ENCODE results near the gene RSPH6A. TPM values are rescaled to one million over a fixed set of nuclear protein-coding genes. Genes with fewer than 3 reads are reported as not detected.
A peak's percentile ranks its signal among the peaks of the same experiment; 100 is the strongest.

Gene RSPH6A
- polyA plus RNA-seq, 1 of the 3 experiments (the other 2 are of a cell fraction), result 0.02 TPM

DNA sequence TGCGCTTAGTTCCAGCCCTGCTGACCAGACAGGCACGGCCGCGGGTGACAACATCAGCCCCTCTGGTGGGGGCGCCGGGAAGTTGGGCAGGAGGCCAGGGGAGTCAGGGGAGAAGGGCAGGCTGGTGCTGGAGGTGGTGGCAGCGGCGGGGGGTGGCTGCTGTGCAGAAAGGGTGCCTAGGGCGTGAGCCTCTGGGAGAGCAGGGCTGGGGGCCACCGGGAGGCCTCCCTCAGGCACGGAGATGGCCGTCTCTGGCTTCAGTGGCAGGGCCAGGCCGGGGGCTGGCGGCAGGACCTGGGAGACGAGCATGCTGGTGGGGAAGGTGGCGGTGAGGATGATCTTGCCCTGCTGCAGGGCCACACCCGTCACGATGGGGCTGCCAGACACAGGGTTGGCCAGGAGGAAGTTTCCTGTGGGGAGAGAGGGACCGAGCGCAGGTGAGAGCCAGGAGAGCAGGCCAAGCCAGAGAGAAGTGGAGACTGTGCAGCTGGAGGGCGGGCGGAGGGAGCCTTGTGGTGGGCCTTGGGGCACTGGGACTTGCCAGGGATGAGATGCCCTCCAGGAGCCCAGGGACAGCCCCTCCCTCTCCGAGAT, 49.3 kb downstream of the RSPH6A start:
- no peak overlapping the region for H3K9ac ChIP-seq

More for the DNA sequence above, 49.3 kb downstream of the RSPH6A start:
- peak; percentile 54 for DNase-seq
- peaks cover 5% of the 10 kb centered on the region; the same call in 1 of the 2 replicates for H4K20me1 ChIP-seq (ENCODE audit: insufficient read depth)
- H3K36me3 ChIP-seq (replicated peaks in 1 of 2; ENCODE audit: control insufficient read depth in 1 of 2, insufficient read depth in 2 of 2, low read length in 1 of 2), result no peaks in the 10 kb centered on the region
- no peak overlapping the region for H3K4me3 ChIP-seq (ENCODE audit: low read depth in 2 of 2, low read length in 1 of 2)
- 86% methylated on average over 17 of the region's 23 CpGs for WGBS (ENCODE audit: low lambda C conversion rate)
- no peaks in the 10 kb centered on the region for H3K9me3 ChIP-seq
- H3F3A ChIP-seq (replicated peaks; ENCODE audit: insufficient read depth), result peaks cover 14% of the 10 kb centered on the region
- H2AFZ ChIP-seq (ENCODE audit: low read depth), result no peak overlapping the region
- H3K79me2 ChIP-seq (ENCODE audit: insufficient read depth), result no peaks in the 10 kb centered on the region
- no peaks in the 10 kb centered on the region for H3K9me2 ChIP-seq
- no peaks in the 10 kb centered on the region for H3K27me3 ChIP-seq (ENCODE audit: insufficient read depth)
- CTCF ChIA-PET, result no interaction called here
- H3K4me1 ChIP-seq (ENCODE audit: control insufficient read depth in 1 of 2, insufficient read depth in 2 of 2, low read depth in 1 of 2, low read length in 1 of 2), result peaks cover 5 to 21% of the 10 kb centered on the region in 2 experiments; a peak in 3 of 4 replicates
- H3K27ac ChIP-seq (ENCODE audit: low read depth in 2 of 2, low read length in 1 of 2), result no peak overlapping the region
- POLR2A ChIA-PET, result no interaction called here
- TF ChIP-seq, protein P1, sequence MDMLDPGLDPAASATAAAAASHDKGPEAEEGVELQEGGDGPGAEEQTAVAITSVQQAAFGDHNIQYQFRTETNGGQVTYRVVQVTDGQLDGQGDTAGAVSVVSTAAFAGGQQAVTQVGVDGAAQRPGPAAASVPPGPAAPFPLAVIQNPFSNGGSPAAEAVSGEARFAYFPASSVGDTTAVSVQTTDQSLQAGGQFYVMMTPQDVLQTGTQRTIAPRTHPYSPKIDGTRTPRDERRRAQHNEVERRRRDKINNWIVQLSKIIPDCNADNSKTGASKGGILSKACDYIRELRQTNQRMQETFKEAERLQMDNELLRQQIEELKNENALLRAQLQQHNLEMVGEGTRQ (IDR thresholded peaks at IDR 0.05; ENCODE audit: borderline replicate concordance, low read depth, low read length), result no peak
- TF ChIP-seq GATA2 (CRISPR knock-in tag; IDR thresholded peaks at IDR 0.05) (no peak), TCF12 (IDR thresholded peaks at IDR 0.05) (no peak), TAF1 (IDR thresholded peaks at IDR 0.05; ENCODE audit: borderline replicate concordance, low read depth, low read length) (no peak), YY1 (IDR thresholded peaks at IDR 0.05; ENCODE audit: low read depth) (no peak), ELF1 (IDR thresholded peaks at IDR 0.05) (no peak), MXI1 (IDR thresholded peaks at IDR 0.05; ENCODE audit: low read depth, low read length) (no peak), POLR2AphosphoS5 (IDR thresholded peaks at IDR 0.05; ENCODE audit: low read depth, low read length) (no peak), FOXJ3 (CRISPR knock-in tag; IDR thresholded peaks at IDR 0.05) (no peak), NFIC (IDR thresholded peaks at IDR 0.05; ENCODE audit: borderline replicate concordance) (no peak), RFX5 (IDR thresholded peaks at IDR 0.05; ENCODE audit: low read length) (no peak), EZH2phosphoT487 (IDR thresholded peaks at IDR 0.05; ENCODE audit: borderline replicate concordance, low read depth) (no peak), CHD2 (IDR thresholded peaks at IDR 0.05; ENCODE audit: low read length, partially characterized antibody) (no peak), GABPA (IDR thresholded peaks at IDR 0.05; ENCODE audit: low read depth) (no peak)
- TF ChIP-seq, protein P2, sequence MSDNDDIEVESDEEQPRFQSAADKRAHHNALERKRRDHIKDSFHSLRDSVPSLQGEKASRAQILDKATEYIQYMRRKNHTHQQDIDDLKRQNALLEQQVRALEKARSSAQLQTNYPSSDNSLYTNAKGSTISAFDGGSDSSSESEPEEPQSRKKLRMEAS (IDR thresholded peaks at IDR 0.05; ENCODE audit: low read depth), result no peak
- TF ChIP-seq, protein P3, sequence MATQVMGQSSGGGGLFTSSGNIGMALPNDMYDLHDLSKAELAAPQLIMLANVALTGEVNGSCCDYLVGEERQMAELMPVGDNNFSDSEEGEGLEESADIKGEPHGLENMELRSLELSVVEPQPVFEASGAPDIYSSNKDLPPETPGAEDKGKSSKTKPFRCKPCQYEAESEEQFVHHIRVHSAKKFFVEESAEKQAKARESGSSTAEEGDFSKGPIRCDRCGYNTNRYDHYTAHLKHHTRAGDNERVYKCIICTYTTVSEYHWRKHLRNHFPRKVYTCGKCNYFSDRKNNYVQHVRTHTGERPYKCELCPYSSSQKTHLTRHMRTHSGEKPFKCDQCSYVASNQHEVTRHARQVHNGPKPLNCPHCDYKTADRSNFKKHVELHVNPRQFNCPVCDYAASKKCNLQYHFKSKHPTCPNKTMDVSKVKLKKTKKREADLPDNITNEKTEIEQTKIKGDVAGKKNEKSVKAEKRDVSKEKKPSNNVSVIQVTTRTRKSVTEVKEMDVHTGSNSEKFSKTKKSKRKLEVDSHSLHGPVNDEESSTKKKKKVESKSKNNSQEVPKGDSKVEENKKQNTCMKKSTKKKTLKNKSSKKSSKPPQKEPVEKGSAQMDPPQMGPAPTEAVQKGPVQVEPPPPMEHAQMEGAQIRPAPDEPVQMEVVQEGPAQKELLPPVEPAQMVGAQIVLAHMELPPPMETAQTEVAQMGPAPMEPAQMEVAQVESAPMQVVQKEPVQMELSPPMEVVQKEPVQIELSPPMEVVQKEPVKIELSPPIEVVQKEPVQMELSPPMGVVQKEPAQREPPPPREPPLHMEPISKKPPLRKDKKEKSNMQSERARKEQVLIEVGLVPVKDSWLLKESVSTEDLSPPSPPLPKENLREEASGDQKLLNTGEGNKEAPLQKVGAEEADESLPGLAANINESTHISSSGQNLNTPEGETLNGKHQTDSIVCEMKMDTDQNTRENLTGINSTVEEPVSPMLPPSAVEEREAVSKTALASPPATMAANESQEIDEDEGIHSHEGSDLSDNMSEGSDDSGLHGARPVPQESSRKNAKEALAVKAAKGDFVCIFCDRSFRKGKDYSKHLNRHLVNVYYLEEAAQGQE (IDR thresholded peaks at IDR 0.05; ENCODE audit: low read depth, low read length), result no peak
- TF ChIP-seq, protein P4, sequence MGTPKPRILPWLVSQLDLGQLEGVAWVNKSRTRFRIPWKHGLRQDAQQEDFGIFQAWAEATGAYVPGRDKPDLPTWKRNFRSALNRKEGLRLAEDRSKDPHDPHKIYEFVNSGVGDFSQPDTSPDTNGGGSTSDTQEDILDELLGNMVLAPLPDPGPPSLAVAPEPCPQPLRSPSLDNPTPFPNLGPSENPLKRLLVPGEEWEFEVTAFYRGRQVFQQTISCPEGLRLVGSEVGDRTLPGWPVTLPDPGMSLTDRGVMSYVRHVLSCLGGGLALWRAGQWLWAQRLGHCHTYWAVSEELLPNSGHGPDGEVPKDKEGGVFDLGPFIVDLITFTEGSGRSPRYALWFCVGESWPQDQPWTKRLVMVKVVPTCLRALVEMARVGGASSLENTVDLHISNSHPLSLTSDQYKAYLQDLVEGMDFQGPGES (IDR thresholded peaks at IDR 0.05; ENCODE audit: low read depth, low read length), result no peak
- TF ChIP-seq, protein P5, sequence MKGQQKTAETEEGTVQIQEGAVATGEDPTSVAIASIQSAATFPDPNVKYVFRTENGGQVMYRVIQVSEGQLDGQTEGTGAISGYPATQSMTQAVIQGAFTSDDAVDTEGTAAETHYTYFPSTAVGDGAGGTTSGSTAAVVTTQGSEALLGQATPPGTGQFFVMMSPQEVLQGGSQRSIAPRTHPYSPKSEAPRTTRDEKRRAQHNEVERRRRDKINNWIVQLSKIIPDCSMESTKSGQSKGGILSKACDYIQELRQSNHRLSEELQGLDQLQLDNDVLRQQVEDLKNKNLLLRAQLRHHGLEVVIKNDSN (IDR thresholded peaks at IDR 0.05; ENCODE audit: borderline replicate concordance, low read depth), result no peak
- TF ChIP-seq, protein P6, sequence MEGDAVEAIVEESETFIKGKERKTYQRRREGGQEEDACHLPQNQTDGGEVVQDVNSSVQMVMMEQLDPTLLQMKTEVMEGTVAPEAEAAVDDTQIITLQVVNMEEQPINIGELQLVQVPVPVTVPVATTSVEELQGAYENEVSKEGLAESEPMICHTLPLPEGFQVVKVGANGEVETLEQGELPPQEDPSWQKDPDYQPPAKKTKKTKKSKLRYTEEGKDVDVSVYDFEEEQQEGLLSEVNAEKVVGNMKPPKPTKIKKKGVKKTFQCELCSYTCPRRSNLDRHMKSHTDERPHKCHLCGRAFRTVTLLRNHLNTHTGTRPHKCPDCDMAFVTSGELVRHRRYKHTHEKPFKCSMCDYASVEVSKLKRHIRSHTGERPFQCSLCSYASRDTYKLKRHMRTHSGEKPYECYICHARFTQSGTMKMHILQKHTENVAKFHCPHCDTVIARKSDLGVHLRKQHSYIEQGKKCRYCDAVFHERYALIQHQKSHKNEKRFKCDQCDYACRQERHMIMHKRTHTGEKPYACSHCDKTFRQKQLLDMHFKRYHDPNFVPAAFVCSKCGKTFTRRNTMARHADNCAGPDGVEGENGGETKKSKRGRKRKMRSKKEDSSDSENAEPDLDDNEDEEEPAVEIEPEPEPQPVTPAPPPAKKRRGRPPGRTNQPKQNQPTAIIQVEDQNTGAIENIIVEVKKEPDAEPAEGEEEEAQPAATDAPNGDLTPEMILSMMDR (IDR thresholded peaks at IDR 0.05), result no peak
- no peak overlapping the region for H3K4me2 ChIP-seq
